Endometrial microvascular endothelial cells (primary cell): ENCODE results near the gene SPATA13. TPM values are rescaled to one million over a fixed set of nuclear protein-coding genes. Genes with fewer than 3 reads are reported as not detected.

ENCODE experiments used
- total RNA-seq: library from RNA; depleted of rRNA; stranded (reverse); fragments of >200 nt; gene quantifications from one replicate; pipeline ENCODE4 v1.2.3, GENCODE V29; 2015; ENCODE audit errors: inconsistent ontology term

The SPATA13 gene
- total RNA-seq, 1 donor from 2014 or later: 9.3 TPM

Other genes with a start within 250 kb of the SPATA13 start
- not detected for gene C1QTNF9, start 148.9 kb downstream of the SPATA13 start, total RNA-seq